AG04450 (cell line): ENCODE results near the gene CGNL1. TPM values are rescaled to one million over a fixed set of nuclear protein-coding genes. Genes with fewer than 3 reads are reported as not detected.

Experiments used
- CTCF ChIA-PET: fragments of 300-600, 350-600 bp; formaldehyde crosslinking; extraction: SDS; loops from one replicate; lab custom pipeline; 2022; ENCODE audit warnings: antibody characterized with exemption, inconsistent platforms; lab: Charles Lee
- POLR2A ChIA-PET: fragments of 350-600 bp; formaldehyde crosslinking; extraction: SDS; loops from one replicate; lab custom pipeline; 2021; ENCODE audit warnings: antibody characterized with exemption, inconsistent platforms; lab: Yijun Ruan, JAX
- DNase-seq: peaks from one replicate; pipeline ENCODE4 v3.0.0-alpha.2; 2011; ENCODE audit warnings: low read depth, low spot score
- H3K27ac ChIP-seq: one replicate; pipeline ENCODE4 v1.5.1; 2012; ENCODE audit warnings: low read depth, low read length, control low read depth
- H3K27me3 ChIP-seq: one replicate; pipeline ENCODE4 v1.6.0; 2012; ENCODE audit warnings: low read length; ENCODE audit not compliant: control insufficient read depth, insufficient read depth
- H3K4me3 ChIP-seq: 2 replicates; pipeline ENCODE4 v1.5.1; 2011; ENCODE audit warnings: mild to moderate bottlenecking, low read depth, low read length, control low read depth
- H3K9me3 ChIP-seq: 2 replicates; pipeline ENCODE4 v1.5.1; 2012; ENCODE audit warnings: low read length; ENCODE audit not compliant: control insufficient read depth, insufficient read depth
- polyA plus RNA-seq: library from polyadenylated mRNA; depleted of rRNA; stranded (reverse); fragments of >200 nt; gene quantifications from 2 replicates; pipeline ENCODE4 v1.2.3, GENCODE V29; 2011; rRNA removed
- small RNA-seq: library from RNA; depleted of rRNA; stranded (forward); fragments of <200 nt; gene quantifications from one replicate; pipeline ENCODE3, GENCODE V24; 2012; ENCODE audit warnings: low read depth; ENCODE audit not compliant: insufficient read length
- TF ChIP-seq, protein P1 (sequence below): IDR thresholded peaks from 2 replicates; pipeline ENCODE4 v1.5.1; 2011; ENCODE audit warnings: low read depth, low read length, control low read depth, inconsistent platforms

CGNL1 gene
- polyA plus RNA-seq, 1 experiment, result 0.25 TPM

DNA sequence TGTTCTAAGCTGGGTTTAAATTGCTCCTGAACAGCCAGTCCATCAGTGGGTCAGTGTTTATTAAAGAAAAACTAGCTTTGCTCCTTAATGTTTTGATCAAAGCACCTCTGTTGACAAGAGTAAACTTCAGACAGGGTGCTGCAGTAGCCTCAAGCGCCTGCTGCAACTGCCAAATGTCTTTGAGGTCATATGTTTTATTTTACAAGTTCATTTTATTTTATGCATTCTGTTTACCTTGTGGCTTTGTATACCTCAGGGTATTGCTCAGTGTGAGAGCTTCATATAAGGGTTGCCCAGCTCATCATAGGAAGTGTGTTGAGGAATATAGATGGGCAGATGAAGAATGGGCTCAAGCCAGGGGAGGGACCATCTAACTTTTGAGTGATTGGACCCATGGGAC lies 223.9 kb downstream of the CGNL1 start:
- ChIA-PET CTCF (no interaction called here), POLR2A (no interaction called here)
- H3K27me3 ChIP-seq, result peaks cover 10% of the 10 kb centered on the region
- DNase-seq, result no peak
- no peaks in the 10 kb centered on the region for H3K9me3 ChIP-seq
- TF ChIP-seq, protein P1, sequence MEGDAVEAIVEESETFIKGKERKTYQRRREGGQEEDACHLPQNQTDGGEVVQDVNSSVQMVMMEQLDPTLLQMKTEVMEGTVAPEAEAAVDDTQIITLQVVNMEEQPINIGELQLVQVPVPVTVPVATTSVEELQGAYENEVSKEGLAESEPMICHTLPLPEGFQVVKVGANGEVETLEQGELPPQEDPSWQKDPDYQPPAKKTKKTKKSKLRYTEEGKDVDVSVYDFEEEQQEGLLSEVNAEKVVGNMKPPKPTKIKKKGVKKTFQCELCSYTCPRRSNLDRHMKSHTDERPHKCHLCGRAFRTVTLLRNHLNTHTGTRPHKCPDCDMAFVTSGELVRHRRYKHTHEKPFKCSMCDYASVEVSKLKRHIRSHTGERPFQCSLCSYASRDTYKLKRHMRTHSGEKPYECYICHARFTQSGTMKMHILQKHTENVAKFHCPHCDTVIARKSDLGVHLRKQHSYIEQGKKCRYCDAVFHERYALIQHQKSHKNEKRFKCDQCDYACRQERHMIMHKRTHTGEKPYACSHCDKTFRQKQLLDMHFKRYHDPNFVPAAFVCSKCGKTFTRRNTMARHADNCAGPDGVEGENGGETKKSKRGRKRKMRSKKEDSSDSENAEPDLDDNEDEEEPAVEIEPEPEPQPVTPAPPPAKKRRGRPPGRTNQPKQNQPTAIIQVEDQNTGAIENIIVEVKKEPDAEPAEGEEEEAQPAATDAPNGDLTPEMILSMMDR, result no peak
- no peak overlapping the region for H3K27ac ChIP-seq
- H3K4me3 ChIP-seq, result no peak overlapping the region

Small RNA genes within 50 kb of the gene (small RNA-seq; reads per million reads assigned to genes)
- not detected for gene RNU6-844P

Other genes with a start within 250 kb of the CGNL1 start
- not detected in 2 replicates for gene MYZAP, start 215.4 kb downstream of the CGNL1 start, polyA plus RNA-seq